Measurements from ENCODE around the gene PADI2.
A peak's percentile ranks its signal among the peaks of the same experiment; 100 is the strongest.

PADI2 gene

DNA sequence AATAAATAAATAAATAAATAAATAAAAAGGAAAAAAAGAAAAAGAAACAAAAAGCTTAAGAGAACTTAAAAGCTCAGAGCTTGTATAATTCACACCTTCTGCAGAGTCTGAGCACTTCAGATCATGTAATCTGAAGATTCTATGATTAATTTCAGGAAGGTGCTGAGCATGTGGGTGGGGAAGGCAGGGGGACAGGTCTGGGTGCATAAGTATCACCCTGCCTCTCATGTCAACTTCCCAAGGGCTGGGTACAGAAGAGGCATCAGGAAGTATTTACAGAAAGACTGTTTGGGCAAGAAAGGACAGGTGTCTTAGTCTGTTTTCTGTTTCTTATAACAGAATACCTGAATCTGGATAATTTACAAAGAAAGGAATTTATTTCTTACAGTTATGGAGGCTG, 20.4 kb upstream of the PADI2 start:
- no peak overlapping the region for H2BK12ac ChIP-seq (ENCODE audit: low read length in 2 of 2)
- no peak overlapping the region for H3K14ac ChIP-seq (ENCODE audit: low read length in 2 of 2)
- no peak overlapping the region for H3K4me3 ChIP-seq (ENCODE audit: insufficient read depth in 1 of 2, low read depth in 1 of 2, low read length in 2 of 2)
- H2BK120ac ChIP-seq (ENCODE audit: low read depth, low read length), result no peak overlapping the region
- no peaks in the 10 kb centered on the region for H3K79me1 ChIP-seq (replicated peaks; ENCODE audit: low read length, poor library complexity, severe bottlenecking)
- no peak overlapping the region for H3K27ac ChIP-seq (ENCODE audit: low read length, poor library complexity, severe bottlenecking)
- H3K36me3 ChIP-seq (ENCODE audit: control insufficient read depth in 1 of 2, insufficient read depth in 2 of 2, low read depth in 1 of 2, low read length in 2 of 2), result peaks cover 0 to 6% of the 10 kb centered on the region in 2 experiments
- no peak overlapping the region for H3K4ac ChIP-seq (ENCODE audit: low read depth in 1 of 2, low read length in 2 of 2)
- H4K8ac ChIP-seq (ENCODE audit: low read length), result no peak overlapping the region
- H3K18ac ChIP-seq (ENCODE audit: low read depth in 1 of 2, low read length in 2 of 2), result no peak overlapping the region
- no peak overlapping the region for H4K91ac ChIP-seq (ENCODE audit: low read length)
- H3K27me3 ChIP-seq (ENCODE audit: control insufficient read depth in 1 of 2, insufficient read depth in 1 of 2, low read length in 2 of 2), result peaks cover 0 to 85% of the 10 kb centered on the region in 2 experiments
- H2AK5ac ChIP-seq (ENCODE audit: low read length, severe bottlenecking), result no peak overlapping the region
- DNase-seq, result no peak
- H3K9ac ChIP-seq (ENCODE audit: low read length), result no peak overlapping the region
- H2BK5ac ChIP-seq (ENCODE audit: low read depth, low read length, poor library complexity, severe bottlenecking), result no peak overlapping the region
- no peak overlapping the region for H3K4me2 ChIP-seq (ENCODE audit: low read length, poor library complexity, severe bottlenecking)
- H3K9me3 ChIP-seq (ENCODE audit: control insufficient read depth, low read length), result no peaks in the 10 kb centered on the region
- no peak overlapping the region for H2AFZ ChIP-seq (ENCODE audit: low read depth, low read length)
- H3K4me1 ChIP-seq (ENCODE audit: control insufficient read depth, insufficient read depth, low read depth, low read length), result peaks cover 9% of the 10 kb centered on the region
- no peak overlapping the region for H2BK15ac ChIP-seq (ENCODE audit: low read depth, poor library complexity, severe bottlenecking)
- H3K23ac ChIP-seq (ENCODE audit: low read length in 2 of 2), result no peak overlapping the region

DNA sequence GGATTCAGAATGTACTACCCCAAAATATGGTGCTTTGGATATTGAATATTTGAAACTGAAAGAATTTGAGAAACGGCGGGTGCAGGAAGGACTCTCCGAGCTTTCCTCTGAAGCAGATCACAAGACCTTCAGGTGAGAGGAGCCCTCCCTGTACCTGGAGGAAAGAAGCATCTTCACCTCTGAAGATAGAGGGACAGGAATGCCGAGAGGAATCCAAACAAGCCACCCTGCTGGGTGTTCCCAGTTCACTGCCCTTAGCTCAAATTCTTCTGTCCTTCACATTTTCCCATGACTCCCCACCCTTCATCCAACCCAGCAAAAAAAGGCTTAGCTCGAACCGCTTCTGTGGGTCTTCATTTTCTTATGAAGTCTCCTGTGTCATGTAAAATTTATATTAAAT, 18.2 kb upstream of the PADI2 start:
- Histone ChIP-seq H3K23ac (ENCODE audit: low read length in 2 of 2) (no peak overlapping the region), H3K4ac (ENCODE audit: low read depth in 1 of 2, low read length in 2 of 2) (no peak overlapping the region), H4K91ac (ENCODE audit: low read length) (no peak overlapping the region), H3K18ac (ENCODE audit: low read depth in 1 of 2, low read length in 2 of 2) (no peak overlapping the region), H2BK5ac (ENCODE audit: low read depth, low read length, poor library complexity, severe bottlenecking) (no peak overlapping the region), H3K9ac (ENCODE audit: low read length) (no peak overlapping the region), H2BK12ac (ENCODE audit: low read length in 2 of 2) (no peak overlapping the region), H2AK5ac (ENCODE audit: low read length, severe bottlenecking) (no peak overlapping the region), H3K4me1 (ENCODE audit: control insufficient read depth, insufficient read depth, low read depth, low read length) (peaks cover 13% of the 10 kb centered on the region), H3K27me3 (ENCODE audit: control insufficient read depth in 1 of 2, insufficient read depth in 1 of 2, low read length in 2 of 2) (peaks cover 0 to 82% of the 10 kb centered on the region in 2 experiments), H3K79me1 (replicated peaks; ENCODE audit: low read length, poor library complexity, severe bottlenecking) (no peaks in the 10 kb centered on the region), H4K8ac (ENCODE audit: low read length) (no peak overlapping the region), H2BK15ac (ENCODE audit: low read depth, poor library complexity, severe bottlenecking) (no peak overlapping the region), H3K14ac (ENCODE audit: low read length in 2 of 2) (no peak overlapping the region), H2BK120ac (ENCODE audit: low read depth, low read length) (no peak overlapping the region), H3K4me3 (ENCODE audit: insufficient read depth in 1 of 2, low read depth in 1 of 2, low read length in 2 of 2) (no peak overlapping the region), H3K36me3 (ENCODE audit: control insufficient read depth in 1 of 2, insufficient read depth in 2 of 2, low read depth in 1 of 2, low read length in 2 of 2) (peaks cover 0 to 10% of the 10 kb centered on the region in 2 experiments), H3K9me3 (ENCODE audit: control insufficient read depth, low read length) (no peaks in the 10 kb centered on the region), H3K4me2 (ENCODE audit: low read length, poor library complexity, severe bottlenecking) (no peak overlapping the region), H2AFZ (ENCODE audit: low read depth, low read length) (no peak overlapping the region), H3K27ac (ENCODE audit: low read length, poor library complexity, severe bottlenecking) (no peak overlapping the region)
- no peak for DNase-seq
- WGBS, result 63% methylated on average over 4 of the region's 6 CpGs

DNA sequence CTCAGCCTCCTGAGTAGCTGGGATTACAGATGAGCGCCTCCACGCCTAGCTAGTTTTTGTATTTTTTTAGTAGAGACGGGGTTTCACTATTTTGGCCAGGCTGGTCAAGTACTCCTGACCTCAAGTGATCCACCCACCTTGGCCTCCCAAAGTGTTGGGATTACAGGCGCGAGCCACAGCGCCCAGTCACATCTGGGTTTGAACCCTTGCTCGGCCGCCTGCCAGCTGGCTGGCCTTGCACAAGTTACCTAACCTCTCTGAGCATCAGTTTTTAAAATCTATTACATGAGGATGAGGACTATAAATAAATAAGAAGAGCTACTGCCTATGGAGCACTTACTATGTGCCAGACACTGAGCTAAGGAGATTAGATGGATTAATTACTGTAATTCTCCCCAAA, 17.7 kb upstream of the PADI2 start:
- H3K9ac ChIP-seq (ENCODE audit: low read length), result no peak overlapping the region
- H2BK12ac ChIP-seq (ENCODE audit: low read length in 2 of 2), result no peak overlapping the region
- no peak overlapping the region for H3K4me2 ChIP-seq (ENCODE audit: low read length, poor library complexity, severe bottlenecking)
- H3K4me3 ChIP-seq (ENCODE audit: insufficient read depth in 1 of 2, low read depth in 1 of 2, low read length in 2 of 2), result no peak overlapping the region
- H3K23ac ChIP-seq (ENCODE audit: low read length in 2 of 2), result no peak overlapping the region
- DNase-seq, result no peak
- H3K27ac ChIP-seq (ENCODE audit: low read length, poor library complexity, severe bottlenecking), result no peak overlapping the region
- no peaks in the 10 kb centered on the region for H3K9me3 ChIP-seq (ENCODE audit: control insufficient read depth, low read length)
- H4K91ac ChIP-seq (ENCODE audit: low read length), result no peak overlapping the region
- no peak overlapping the region for H2BK5ac ChIP-seq (ENCODE audit: low read depth, low read length, poor library complexity, severe bottlenecking)
- peaks cover 13% of the 10 kb centered on the region for H3K4me1 ChIP-seq (ENCODE audit: control insufficient read depth, insufficient read depth, low read depth, low read length)
- no peaks in the 10 kb centered on the region for H3K79me1 ChIP-seq (replicated peaks; ENCODE audit: low read length, poor library complexity, severe bottlenecking)
- H4K8ac ChIP-seq (ENCODE audit: low read length), result no peak overlapping the region
- H2AFZ ChIP-seq (ENCODE audit: low read depth, low read length), result no peak overlapping the region
- H3K27me3 ChIP-seq (ENCODE audit: control insufficient read depth in 1 of 2, insufficient read depth in 1 of 2, low read length in 2 of 2), result peaks cover 0 to 82% of the 10 kb centered on the region in 2 experiments
- H3K4ac ChIP-seq (ENCODE audit: low read depth in 1 of 2, low read length in 2 of 2), result no peak overlapping the region
- peaks cover 0 to 10% of the 10 kb centered on the region in 2 experiments for H3K36me3 ChIP-seq (ENCODE audit: control insufficient read depth in 1 of 2, insufficient read depth in 2 of 2, low read depth in 1 of 2, low read length in 2 of 2)
- no peak overlapping the region for H2BK120ac ChIP-seq (ENCODE audit: low read depth, low read length)
- WGBS, result 97% methylated on average over 8 of the region's 8 CpGs
- no peak overlapping the region for H3K18ac ChIP-seq (ENCODE audit: low read depth in 1 of 2, low read length in 2 of 2)
- no peak overlapping the region for H2AK5ac ChIP-seq (ENCODE audit: low read length, severe bottlenecking)
- no peak overlapping the region for H2BK15ac ChIP-seq (ENCODE audit: low read depth, poor library complexity, severe bottlenecking)
- no peak overlapping the region for H3K14ac ChIP-seq (ENCODE audit: low read length in 2 of 2)

GRCh38 chr1:17136145-17136544, 16.9 kb upstream of the PADI2 start:
- Histone ChIP-seq H2BK15ac (ENCODE audit: low read depth, poor library complexity, severe bottlenecking) (no peak overlapping the region), H3K4me3 (ENCODE audit: insufficient read depth in 1 of 2, low read depth in 1 of 2, low read length in 2 of 2) (no peak overlapping the region), H3K18ac (ENCODE audit: low read depth in 1 of 2, low read length in 2 of 2) (peak overlapping the region in 1 of 2 experiments; percentile 31), H3K27ac (ENCODE audit: low read length, poor library complexity, severe bottlenecking) (no peak overlapping the region), H2BK5ac (ENCODE audit: low read depth, low read length, poor library complexity, severe bottlenecking) (no peak overlapping the region), H2BK12ac (ENCODE audit: low read length in 2 of 2) (no peak overlapping the region), H3K9ac (ENCODE audit: low read length) (no peak overlapping the region), H3K36me3 (ENCODE audit: control insufficient read depth in 1 of 2, insufficient read depth in 2 of 2, low read depth in 1 of 2, low read length in 2 of 2) (peaks cover 0 to 10% of the 10 kb centered on the region in 2 experiments), H3K4me2 (ENCODE audit: low read length, poor library complexity, severe bottlenecking) (no peak overlapping the region), H3K23ac (ENCODE audit: low read length in 2 of 2) (no peak overlapping the region), H3K4ac (ENCODE audit: low read depth in 1 of 2, low read length in 2 of 2) (no peak overlapping the region), H2AFZ (ENCODE audit: low read depth, low read length) (no peak overlapping the region), H2BK120ac (ENCODE audit: low read depth, low read length) (no peak overlapping the region), H4K91ac (ENCODE audit: low read length) (peak overlapping the region; percentile 14), H3K4me1 (ENCODE audit: control insufficient read depth, insufficient read depth, low read depth, low read length) (peaks cover 13% of the 10 kb centered on the region), H3K9me3 (ENCODE audit: control insufficient read depth, low read length) (no peaks in the 10 kb centered on the region), H3K27me3 (ENCODE audit: control insufficient read depth in 1 of 2, insufficient read depth in 1 of 2, low read length in 2 of 2) (peaks cover 0 to 82% of the 10 kb centered on the region in 2 experiments), H2AK5ac (ENCODE audit: low read length, severe bottlenecking) (peak overlapping the region; percentile 49), H3K14ac (ENCODE audit: low read length in 2 of 2) (peak overlapping the region in 1 of 2 experiments; percentile 37), H4K8ac (ENCODE audit: low read length) (no peak overlapping the region), H3K79me1 (replicated peaks; ENCODE audit: low read length, poor library complexity, severe bottlenecking) (no peaks in the 10 kb centered on the region)
- DNase-seq, result no peak
- WGBS, result 94% methylated on average over 13 of the region's 13 CpGs

Measured in mesenchymal stem cell (in vitro differentiated cells and primary cell).